Measurements from ENCODE around the gene UEVLD. TPM values are rescaled to one million over a fixed set of nuclear protein-coding genes. Genes with fewer than 3 reads are reported as not detected.
A peak's percentile ranks its signal among the peaks of the same experiment; 100 is the strongest.

UEVLD gene
- total and polyA plus RNA-seq, 9 of the 15 experiments (the other 6 are each of a cell fraction or from before 2014, with no cell fraction given), result 4.7 to 12.6 (median 7.4) TPM

- TF ChIP-seq SMAD4 (CRISPR knock-in tag; conservative IDR thresholded peaks at IDR 0.05), result peak; percentile 55
- TF ChIP-seq NUFIP1 (IDR thresholded peaks at IDR 0.05; ENCODE audit: partially characterized antibody), result no peak
- peak; percentile 69 for TF ChIP-seq HDAC2 (IDR thresholded peaks at IDR 0.05)
- TF ChIP-seq RCOR1 (IDR thresholded peaks at IDR 0.05; ENCODE audit: borderline replicate concordance in 1 of 2, low read depth in 2 of 2, low read length in 2 of 2), result peak in 1 of 2 experiments; percentile 70; a peak in 1 of 4 replicates
- 0 out of 2 replicates have a peak, but pooled peaks have one; percentile 19 for TF ChIP-seq ZBTB33 (CRISPR knock-in tag; IDR thresholded peaks at IDR 0.05)
- TF ChIP-seq PRDM10 (IDR thresholded peaks at IDR 0.05; ENCODE audit: partially characterized antibody), result peak; percentile 26
- no peak; the same call in 1 of the 2 replicates for TF ChIP-seq NR2C2 (CRISPR knock-in tag; IDR thresholded peaks at IDR 0.05)
- TF ChIP-seq NR2C2 (tag; IDR thresholded peaks at IDR 0.05), result peak; percentile 73
- 0 out of 2 replicates have a peak, but pooled peaks have one; percentile 44 for TF ChIP-seq ZNF263 (CRISPR knock-in tag; IDR thresholded peaks at IDR 0.05; ENCODE audit: borderline replicate concordance)
- TF ChIP-seq L3MBTL2 (IDR thresholded peaks at IDR 0.05), result peak; percentile 98
- TF ChIP-seq ZBTB49 (CRISPR knock-in tag; IDR thresholded peaks at IDR 0.05; ENCODE audit: borderline replicate concordance), result no peak
- TF ChIP-seq KDM5B (IDR thresholded peaks at IDR 0.05; ENCODE audit: insufficient replicate concordance, low read depth, low read length), result peak; percentile 86
- TF ChIP-seq ZBTB2 (IDR thresholded peaks at IDR 0.05), result peak; percentile 89
- TF ChIP-seq ESRRA (IDR thresholded peaks at IDR 0.05; ENCODE audit: borderline replicate concordance, low read depth), result peak; percentile 55
- TF ChIP-seq MCM3 (IDR thresholded peaks at IDR 0.05), result no peak
These were observed 45.9 kb upstream of the UEVLD start, which contains the start of gene SPTY2D1 (continued) for GRCh38 chr11:18634140-18635032.
